Tibial nerve (tissue), 3 donors: ENCODE measurements around the gene LIMS3.
"Not testable (repeated sequence)": the region's sequence is repeated elsewhere in the genome, so short reads cannot be mapped to it uniquely, and the experiment has no call there.

ENCODE experiments used
- EP300 ChIP-seq, 2 donors: sonication (generic); formaldehyde crosslinking; IDR thresholded peaks; one replicate each; pipeline ENCODE4 v1.6.1; 2017; ENCODE audit warnings: antibody characterized with exemption in 2 of 2, mild to moderate bottlenecking in 1 of 2
- POLR2A ChIP-seq, 2 donors: fragments of 450-650 bp; IDR thresholded peaks; one replicate each; pipeline ENCODE4 v1.6.1; 2017; ENCODE audit warnings: antibody characterized with exemption in 2 of 2, mild to moderate bottlenecking in 2 of 2, moderate library complexity in 2 of 2

DNA sequence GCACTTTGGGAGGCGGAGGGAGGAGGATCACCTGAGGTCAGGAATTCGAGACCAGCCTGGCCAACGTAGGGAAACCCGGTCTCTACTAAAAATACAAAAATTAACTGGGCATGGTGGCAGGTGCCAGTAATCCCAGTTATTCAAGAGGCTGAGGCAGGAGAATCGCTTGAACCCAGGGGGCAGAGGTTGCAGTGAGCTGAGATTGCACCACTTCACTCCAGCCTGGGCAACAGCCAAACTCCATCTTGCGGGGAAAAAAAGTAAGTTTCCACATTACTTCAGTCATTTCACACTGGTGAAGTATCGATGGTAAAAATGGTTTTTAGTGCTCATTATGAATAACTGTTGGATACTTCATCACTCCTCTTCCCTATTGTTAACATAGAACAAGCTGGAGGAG, 16.1 kb downstream of the LIMS3 start:
- TF ChIP-seq EP300, POLR2A (IDR thresholded peaks at IDR 0.05): not testable (repeated sequence)
